ENCODE measurements around the gene PIR. TPM values are rescaled to one million over a fixed set of nuclear protein-coding genes. Genes with fewer than 3 reads are reported as not detected.

The PIR gene
- total and polyA plus RNA-seq, 7 donors: 4.5 to 22.1 (median 11.6) TPM

DNA sequence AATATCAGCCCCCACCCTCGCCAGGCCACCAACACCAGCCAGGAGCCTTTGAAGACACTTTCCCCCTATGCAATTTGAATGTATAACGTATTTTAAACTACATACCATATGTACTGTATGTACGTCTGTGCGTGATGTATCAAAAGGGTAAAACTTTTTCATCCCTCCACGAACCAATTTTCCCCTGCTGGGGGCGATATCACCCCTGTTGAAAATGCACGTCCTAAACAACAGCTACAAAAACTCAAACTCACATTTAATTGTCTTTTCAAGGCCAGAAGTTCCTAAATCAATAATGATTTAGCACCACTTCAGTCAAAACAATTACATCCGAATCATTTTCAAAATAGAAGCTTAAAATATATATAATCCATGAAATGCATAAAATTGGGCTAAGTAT lies 110.3 kb downstream of the PIR start:
- intact Hi-C loops (cut with DNase I): no loop called here

DNA sequence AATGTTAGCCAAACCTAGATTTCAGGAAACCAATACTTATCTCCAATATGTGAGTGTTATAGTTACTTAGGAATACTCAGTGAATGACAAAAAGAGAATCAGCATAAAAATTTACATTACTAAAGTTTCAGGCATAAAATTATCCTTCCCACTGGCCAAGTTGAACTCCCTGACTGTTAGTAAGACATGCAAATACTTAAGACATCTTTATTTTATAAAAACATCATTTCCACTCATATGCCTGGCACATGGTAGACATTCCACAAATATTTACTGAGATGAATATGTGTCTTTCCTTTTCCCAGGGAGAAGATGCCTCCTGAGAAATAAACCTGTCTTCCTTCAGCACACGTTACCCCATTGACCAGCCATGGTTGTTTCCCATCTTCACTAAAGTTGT lies 116.2 kb downstream of the PIR start:
- Histone ChIP-seq H3K27me3 (no peaks in the 10 kb centered on the region), H3K9me3 (no peaks in the 10 kb centered on the region), H3K27ac (no peak overlapping the region), H3K36me3 (no peaks in the 10 kb centered on the region), H3K4me1 (no peaks in the 10 kb centered on the region), H3K4me3 (no peak overlapping the region)
- intact Hi-C loops (cut with DNase I): no loop called here
- WGBS, 2 donors: 88 to 93% methylated on average over 1 of the region's 1 CpG
- DNase-seq: no peak
- TF ChIP-seq POLR2AphosphoS5 (IDR thresholded peaks at IDR 0.05): no peak
- TF ChIP-seq POLR2A (IDR thresholded peaks at IDR 0.05): no peak
- TF ChIP-seq EP300 (IDR thresholded peaks at IDR 0.05): no peak
- TF ChIP-seq, protein P1, sequence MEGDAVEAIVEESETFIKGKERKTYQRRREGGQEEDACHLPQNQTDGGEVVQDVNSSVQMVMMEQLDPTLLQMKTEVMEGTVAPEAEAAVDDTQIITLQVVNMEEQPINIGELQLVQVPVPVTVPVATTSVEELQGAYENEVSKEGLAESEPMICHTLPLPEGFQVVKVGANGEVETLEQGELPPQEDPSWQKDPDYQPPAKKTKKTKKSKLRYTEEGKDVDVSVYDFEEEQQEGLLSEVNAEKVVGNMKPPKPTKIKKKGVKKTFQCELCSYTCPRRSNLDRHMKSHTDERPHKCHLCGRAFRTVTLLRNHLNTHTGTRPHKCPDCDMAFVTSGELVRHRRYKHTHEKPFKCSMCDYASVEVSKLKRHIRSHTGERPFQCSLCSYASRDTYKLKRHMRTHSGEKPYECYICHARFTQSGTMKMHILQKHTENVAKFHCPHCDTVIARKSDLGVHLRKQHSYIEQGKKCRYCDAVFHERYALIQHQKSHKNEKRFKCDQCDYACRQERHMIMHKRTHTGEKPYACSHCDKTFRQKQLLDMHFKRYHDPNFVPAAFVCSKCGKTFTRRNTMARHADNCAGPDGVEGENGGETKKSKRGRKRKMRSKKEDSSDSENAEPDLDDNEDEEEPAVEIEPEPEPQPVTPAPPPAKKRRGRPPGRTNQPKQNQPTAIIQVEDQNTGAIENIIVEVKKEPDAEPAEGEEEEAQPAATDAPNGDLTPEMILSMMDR (IDR thresholded peaks at IDR 0.05): no peak

More for the DNA sequence above, 110.3 kb downstream of the PIR start:
- Histone ChIP-seq H3K4me3 (no peak overlapping the region), H3K27ac (no peak overlapping the region), H3K4me1 (no peaks in the 10 kb centered on the region), H3K9me3 (no peaks in the 10 kb centered on the region), H3K27me3 (no peaks in the 10 kb centered on the region), H3K36me3 (no peaks in the 10 kb centered on the region)
- no peak for DNase-seq
- 83 to 86% methylated on average over 8 of the region's 8 CpGs for WGBS, 2 donors
- TF ChIP-seq, protein P1 (IDR thresholded peaks at IDR 0.05): no peak
- TF ChIP-seq EP300 (IDR thresholded peaks at IDR 0.05): no peak
- TF ChIP-seq POLR2AphosphoS5 (IDR thresholded peaks at IDR 0.05): no peak
- TF ChIP-seq POLR2A (IDR thresholded peaks at IDR 0.05): no peak

DNA sequence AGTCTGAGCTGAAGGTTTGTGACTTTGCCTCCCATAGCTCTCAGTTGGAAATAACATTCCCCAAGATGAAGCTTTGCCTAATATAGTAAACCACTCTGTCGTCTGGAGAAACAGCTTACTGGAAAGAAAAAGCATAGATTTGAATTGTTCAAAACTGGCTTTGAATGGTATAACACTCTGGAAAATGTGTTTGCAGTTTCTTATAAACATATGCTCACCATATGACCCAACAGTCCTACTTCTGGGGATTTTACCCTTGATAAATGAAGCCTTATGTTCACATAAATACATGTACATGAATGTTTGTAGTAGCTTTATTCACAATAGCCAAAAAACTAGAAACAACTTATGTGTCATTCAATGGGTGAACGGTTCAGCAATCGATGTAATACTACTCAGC lies 119.2 kb downstream of the PIR start:
- no peaks in the 10 kb centered on the region for H3K36me3 ChIP-seq
- intact Hi-C loops (cut with DNase I): no loop called here
- 76 to 78% methylated on average over 3 of the region's 3 CpGs for WGBS, 2 donors

DNA sequence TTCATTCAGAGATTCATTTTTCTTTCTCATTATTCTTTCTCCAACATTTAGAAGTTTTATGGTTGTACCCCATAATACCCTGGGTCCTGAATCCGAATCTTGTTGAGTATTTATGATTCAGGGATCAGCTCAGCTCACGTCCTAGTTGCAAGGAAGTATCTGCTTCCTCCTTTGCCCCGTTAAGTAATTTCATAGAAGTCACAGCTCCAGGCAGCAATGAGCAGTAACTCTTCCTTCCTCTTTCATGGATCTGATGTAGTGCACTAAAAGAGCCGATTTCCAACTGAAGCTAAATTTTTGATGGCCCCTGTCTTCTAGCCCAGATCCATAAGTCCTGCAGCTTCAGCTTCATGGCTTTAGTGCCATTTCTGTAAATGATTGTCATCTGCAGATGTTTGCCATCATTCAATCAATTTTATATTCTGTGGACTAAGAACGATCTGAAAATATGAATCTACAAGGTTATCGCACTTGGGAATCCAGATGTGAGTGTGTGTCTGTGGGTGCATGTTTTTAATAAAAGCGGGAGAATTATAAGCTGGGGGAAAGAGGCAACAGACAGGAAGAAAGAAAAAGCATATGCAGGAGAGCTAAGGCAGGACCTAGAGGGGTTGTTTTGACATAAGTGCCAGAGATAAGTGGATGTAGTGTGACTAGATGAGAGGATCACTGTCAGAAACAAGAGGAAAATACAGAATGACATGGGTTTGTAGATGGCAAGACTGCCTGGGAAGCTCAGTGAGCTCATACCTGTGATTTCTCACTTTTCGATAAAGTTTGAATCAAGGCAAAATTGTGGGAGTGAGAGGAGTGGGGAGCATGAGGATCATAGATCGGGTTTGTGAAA lies 126.4 kb downstream of the PIR start:
- TF ChIP-seq POLR2AphosphoS5 (IDR thresholded peaks at IDR 0.05) (no peak), POLR2A (IDR thresholded peaks at IDR 0.05) (no peak), EP300 (IDR thresholded peaks at IDR 0.05) (no peak)
- TF ChIP-seq, protein P1 (IDR thresholded peaks at IDR 0.05): no peak
- H3K27me3 ChIP-seq: no peaks in the 10 kb centered on the region
- no peaks in the 10 kb centered on the region for H3K4me1 ChIP-seq
- intact Hi-C loops (cut with DNase I): no loop called here
- WGBS, 2 donors: 63 to 73% methylated on average over 9 of the region's 9 CpGs
- H3K36me3 ChIP-seq: no peaks in the 10 kb centered on the region
- H3K4me3 ChIP-seq: no peak overlapping the region
- H3K9me3 ChIP-seq: no peaks in the 10 kb centered on the region
- DNase-seq: no peak
- H3K27ac ChIP-seq: no peak overlapping the region

More for the DNA sequence above, 119.2 kb downstream of the PIR start:
- Histone ChIP-seq H3K27ac (no peak overlapping the region), H3K27me3 (no peaks in the 10 kb centered on the region), H3K9me3 (no peaks in the 10 kb centered on the region), H3K4me1 (no peaks in the 10 kb centered on the region), H3K4me3 (no peak overlapping the region)
- no peak for DNase-seq
- TF ChIP-seq, protein P1 (IDR thresholded peaks at IDR 0.05): no peak
- TF ChIP-seq POLR2A (IDR thresholded peaks at IDR 0.05) (no peak), POLR2AphosphoS5 (IDR thresholded peaks at IDR 0.05) (no peak), EP300 (IDR thresholded peaks at IDR 0.05) (no peak)
